ENCODE data around the gene TFCP2. TPM values are rescaled to one million over a fixed set of nuclear protein-coding genes. Genes with fewer than 3 reads are reported as not detected.

TFCP2 gene
- total and polyA plus RNA-seq, 4 experiments from 2014 or later, result 6.0 to 40.0 (median 25.9) TPM

- Histone ChIP-seq H3K27ac (ENCODE audit: low read depth, low read length) (no peak overlapping the region), H3K4me1 (ENCODE audit: insufficient read depth, low read length) (peaks cover 2% of the 10 kb centered on the region), H3K4me3 (ENCODE audit: low read length in 2 of 2) (no peak overlapping the region), H3K27me3 (ENCODE audit: insufficient read depth, low read length) (no peaks in the 10 kb centered on the region), H3K36me3 (ENCODE audit: insufficient read depth, low read length) (no peaks in the 10 kb centered on the region), H3K9me3 (ENCODE audit: control insufficient read depth in 1 of 2, low read length in 2 of 2) (no peaks in the 10 kb centered on the region)
- ChIA-PET CTCF (ENCODE audit: partially characterized antibody) (no interaction called here), POLR2A (ENCODE audit: partially characterized antibody) (no interaction called here)
- H3K9me3 Mint-ChIP-seq, result no peaks in the 10 kb centered on the region
- H3K27ac Mint-ChIP-seq, result no peak overlapping the region
- no peak overlapping the region for H3K4me3 Mint-ChIP-seq
- no peaks in the 10 kb centered on the region for H3K27me3 Mint-ChIP-seq
- intact Hi-C loops (cut with micrococcal nuclease), result no loop called here
- no peak for DNase-seq
- H3K36me3 Mint-ChIP-seq, result peaks cover 0 to 4% of the 10 kb centered on the region in 2 donors
- H3K4me1 Mint-ChIP-seq, result peaks cover 22 to 34% (median 29%) of the 10 kb centered on the region in 4 donors
Measured at GRCh38 chr12:51152953-51153352, 20.0 kb downstream of the TFCP2 start.

GRCh38 chr12:51150777-51151176 is 22.2 kb downstream of the TFCP2 start:
- Mint-ChIP-seq H3K9me3 (no peaks in the 10 kb centered on the region), H3K4me3 (no peak overlapping the region), H3K36me3 (peaks cover 4 to 8% of the 10 kb centered on the region in 2 donors), H3K4me1 (peaks cover 30 to 42% (median 40%) of the 10 kb centered on the region in 4 donors), H3K27ac (peak overlapping the region in 6 of 7 donors; percentile 7 to 71 (median 49)), H3K27me3 (no peaks in the 10 kb centered on the region)
- DNase-seq, result no peak
- H3K9me3 ChIP-seq (ENCODE audit: control insufficient read depth in 1 of 2, low read length in 2 of 2), result no peaks in the 10 kb centered on the region
- ChIA-PET CTCF (ENCODE audit: partially characterized antibody) (no interaction called here), POLR2A (ENCODE audit: partially characterized antibody) (no interaction called here)
- H3K36me3 ChIP-seq (ENCODE audit: insufficient read depth, low read length), result no peaks in the 10 kb centered on the region
- intact Hi-C loops (cut with micrococcal nuclease), result no loop called here
- H3K4me1 ChIP-seq (ENCODE audit: insufficient read depth, low read length), result peaks cover 2% of the 10 kb centered on the region
- no peak overlapping the region for H3K4me3 ChIP-seq (ENCODE audit: low read length in 2 of 2)
- no peaks in the 10 kb centered on the region for H3K27me3 ChIP-seq (ENCODE audit: insufficient read depth, low read length)
- H3K27ac ChIP-seq (ENCODE audit: low read depth, low read length), result no peak overlapping the region

- Mint-ChIP-seq H3K27me3 (no peaks in the 10 kb centered on the region), H3K36me3 (peaks cover 9 to 13% of the 10 kb centered on the region in 2 donors), H3K4me1 (peaks cover 34 to 42% (median 41%) of the 10 kb centered on the region in 4 donors), H3K27ac (peak overlapping the region in 4 of 7 donors; percentile 23 to 72 (median 56)), H3K9me3 (peaks cover 0 to 1% (median 0%) of the 10 kb centered on the region in 8 donors), H3K4me3 (no peak overlapping the region)
- POLR2A ChIA-PET (ENCODE audit: partially characterized antibody), result no interaction called here
- CTCF ChIA-PET (ENCODE audit: partially characterized antibody), result no interaction called here
- no peak overlapping the region for H3K4me3 ChIP-seq (ENCODE audit: low read length in 2 of 2)
- no peak for DNase-seq
- no peak overlapping the region for H3K27ac ChIP-seq (ENCODE audit: low read depth, low read length)
- no peaks in the 10 kb centered on the region for H3K9me3 ChIP-seq (ENCODE audit: control insufficient read depth in 1 of 2, low read length in 2 of 2)
- H3K4me1 ChIP-seq (ENCODE audit: insufficient read depth, low read length), result peaks cover 2% of the 10 kb centered on the region
- intact Hi-C loops (cut with micrococcal nuclease), result no loop called here
- H3K36me3 ChIP-seq (ENCODE audit: insufficient read depth, low read length), result no peaks in the 10 kb centered on the region
- H3K27me3 ChIP-seq (ENCODE audit: insufficient read depth, low read length), result no peaks in the 10 kb centered on the region
Measured at GRCh38 chr12:51147309-51147708, 25.6 kb downstream of the TFCP2 start.

- H3K9me3 ChIP-seq (ENCODE audit: control insufficient read depth in 1 of 2, low read length in 2 of 2), result no peaks in the 10 kb centered on the region
- H3K4me1 ChIP-seq (ENCODE audit: insufficient read depth, low read length), result no peaks in the 10 kb centered on the region
- DNase-seq, result no peak
- H3K36me3 ChIP-seq (ENCODE audit: insufficient read depth, low read length), result no peaks in the 10 kb centered on the region
- Mint-ChIP-seq H3K27me3 (no peaks in the 10 kb centered on the region), H3K4me1 (peaks cover 0 to 15% (median 7%) of the 10 kb centered on the region in 4 donors), H3K9me3 (peaks cover 0 to 1% (median 0%) of the 10 kb centered on the region in 8 donors), H3K36me3 (peaks cover 9 to 30% of the 10 kb centered on the region in 2 donors), H3K4me3 (no peak overlapping the region), H3K27ac (peak overlapping the region in 3 of 7 donors; percentile 6 to 32 (median 32))
- CTCF ChIA-PET (ENCODE audit: partially characterized antibody), result no interaction called here
- no peak overlapping the region for H3K27ac ChIP-seq (ENCODE audit: low read depth, low read length)
- no peak overlapping the region for H3K4me3 ChIP-seq (ENCODE audit: low read length in 2 of 2)
- POLR2A ChIA-PET (ENCODE audit: partially characterized antibody), result no interaction called here
- intact Hi-C loops (cut with micrococcal nuclease), result no loop called here
- H3K27me3 ChIP-seq (ENCODE audit: insufficient read depth, low read length), result no peaks in the 10 kb centered on the region
Measured at GRCh38 chr12:51139292-51139844, 33.6 kb downstream of the TFCP2 start.

GRCh38 chr12:51132693-51133092 is 40.2 kb downstream of the TFCP2 start:
- DNase-seq, result no peak
- Mint-ChIP-seq H3K9me3 (no peaks in the 10 kb centered on the region), H3K36me3 (peaks cover 4 to 10% of the 10 kb centered on the region in 2 donors), H3K4me3 (no peak overlapping the region), H3K27me3 (no peaks in the 10 kb centered on the region), H3K27ac (peak overlapping the region in 1 of 7 donors; percentile 31), H3K4me1 (peaks cover 0 to 3% (median 1%) of the 10 kb centered on the region in 4 donors)
- CTCF ChIA-PET (ENCODE audit: partially characterized antibody), result no interaction called here
- no peaks in the 10 kb centered on the region for H3K4me1 ChIP-seq (ENCODE audit: insufficient read depth, low read length)
- no peaks in the 10 kb centered on the region for H3K36me3 ChIP-seq (ENCODE audit: insufficient read depth, low read length)
- POLR2A ChIA-PET (ENCODE audit: partially characterized antibody), result no interaction called here
- no peak overlapping the region for H3K4me3 ChIP-seq (ENCODE audit: low read length in 2 of 2)
- intact Hi-C loops (cut with micrococcal nuclease), result no loop called here
- no peaks in the 10 kb centered on the region for H3K9me3 ChIP-seq (ENCODE audit: control insufficient read depth in 1 of 2, low read length in 2 of 2)
- no peaks in the 10 kb centered on the region for H3K27me3 ChIP-seq (ENCODE audit: insufficient read depth, low read length)
- no peak overlapping the region for H3K27ac ChIP-seq (ENCODE audit: low read depth, low read length)

GRCh38 chr12:51131745-51132521 is 41.0 kb downstream of the TFCP2 start:
- Mint-ChIP-seq H3K4me3 (no peak overlapping the region), H3K9me3 (no peaks in the 10 kb centered on the region), H3K27me3 (no peaks in the 10 kb centered on the region), H3K36me3 (peaks cover under 1 to 3% of the 10 kb centered on the region in 2 donors), H3K4me1 (peaks cover 0 to 6% (median 4%) of the 10 kb centered on the region in 4 donors), H3K27ac (peak overlapping the region in 5 of 7 donors; percentile 0 to 52 (median 26))
- Histone ChIP-seq H3K4me1 (ENCODE audit: insufficient read depth, low read length) (no peaks in the 10 kb centered on the region), H3K36me3 (ENCODE audit: insufficient read depth, low read length) (no peaks in the 10 kb centered on the region), H3K4me3 (ENCODE audit: low read length in 2 of 2) (no peak overlapping the region), H3K9me3 (ENCODE audit: control insufficient read depth in 1 of 2, low read length in 2 of 2) (no peaks in the 10 kb centered on the region), H3K27ac (ENCODE audit: low read depth, low read length) (no peak overlapping the region), H3K27me3 (ENCODE audit: insufficient read depth, low read length) (no peaks in the 10 kb centered on the region)
- DNase-seq, result no peak
- CTCF ChIA-PET (ENCODE audit: partially characterized antibody), result interaction anchor here (0.5 kb wide), 1 partner anchor 890 kb away, joined by 3 read pairs; no protein-coding TSS in a partner anchor
- POLR2A ChIA-PET (ENCODE audit: partially characterized antibody), result no interaction called here
- intact Hi-C loops (cut with micrococcal nuclease), result no loop called here

GRCh38 chr12:51128919-51129318 is 44.0 kb downstream of the TFCP2 start:
- Mint-ChIP-seq H3K27me3 (no peaks in the 10 kb centered on the region), H3K36me3 (peaks cover 10 to 12% of the 10 kb centered on the region in 2 donors), H3K4me3 (no peak overlapping the region), H3K9me3 (no peaks in the 10 kb centered on the region), H3K4me1 (peaks cover 0 to 10% (median 6%) of the 10 kb centered on the region in 4 donors), H3K27ac (no peak overlapping the region)
- H3K4me3 ChIP-seq (ENCODE audit: low read length in 2 of 2), result no peak overlapping the region
- POLR2A ChIA-PET (ENCODE audit: partially characterized antibody), result interaction anchor here (0.7 to 1.0 kb wide), 2 partner anchors 21 to 90 kb away, joined by 3 to 5 read pairs; no protein-coding TSS in a partner anchor
- CTCF ChIA-PET (ENCODE audit: partially characterized antibody), result no interaction called here
- H3K27ac ChIP-seq (ENCODE audit: low read depth, low read length), result no peak overlapping the region
- H3K27me3 ChIP-seq (ENCODE audit: insufficient read depth, low read length), result no peaks in the 10 kb centered on the region
- no peak for DNase-seq
- no peaks in the 10 kb centered on the region for H3K9me3 ChIP-seq (ENCODE audit: control insufficient read depth in 1 of 2, low read length in 2 of 2)
- H3K4me1 ChIP-seq (ENCODE audit: insufficient read depth, low read length), result no peaks in the 10 kb centered on the region
- intact Hi-C loops (cut with micrococcal nuclease), result no loop called here
- H3K36me3 ChIP-seq (ENCODE audit: insufficient read depth, low read length), result no peaks in the 10 kb centered on the region

All from CD4-positive, alpha-beta memory T cell (primary cell).